ENCODE results near the gene RGS8.

Gene RGS8

GRCh38 chr1:182641561-182641960 is 42.8 kb downstream of the RGS8 start:
- FAIRE-seq (no peak), DNase-seq (ENCODE audit: insufficient read length, low spot score) (no peak)
- TF ChIP-seq, protein P1, sequence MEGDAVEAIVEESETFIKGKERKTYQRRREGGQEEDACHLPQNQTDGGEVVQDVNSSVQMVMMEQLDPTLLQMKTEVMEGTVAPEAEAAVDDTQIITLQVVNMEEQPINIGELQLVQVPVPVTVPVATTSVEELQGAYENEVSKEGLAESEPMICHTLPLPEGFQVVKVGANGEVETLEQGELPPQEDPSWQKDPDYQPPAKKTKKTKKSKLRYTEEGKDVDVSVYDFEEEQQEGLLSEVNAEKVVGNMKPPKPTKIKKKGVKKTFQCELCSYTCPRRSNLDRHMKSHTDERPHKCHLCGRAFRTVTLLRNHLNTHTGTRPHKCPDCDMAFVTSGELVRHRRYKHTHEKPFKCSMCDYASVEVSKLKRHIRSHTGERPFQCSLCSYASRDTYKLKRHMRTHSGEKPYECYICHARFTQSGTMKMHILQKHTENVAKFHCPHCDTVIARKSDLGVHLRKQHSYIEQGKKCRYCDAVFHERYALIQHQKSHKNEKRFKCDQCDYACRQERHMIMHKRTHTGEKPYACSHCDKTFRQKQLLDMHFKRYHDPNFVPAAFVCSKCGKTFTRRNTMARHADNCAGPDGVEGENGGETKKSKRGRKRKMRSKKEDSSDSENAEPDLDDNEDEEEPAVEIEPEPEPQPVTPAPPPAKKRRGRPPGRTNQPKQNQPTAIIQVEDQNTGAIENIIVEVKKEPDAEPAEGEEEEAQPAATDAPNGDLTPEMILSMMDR (IDR thresholded peaks at IDR 0.05; ENCODE audit: insufficient read depth, missing control alignments), result no peak

DNA sequence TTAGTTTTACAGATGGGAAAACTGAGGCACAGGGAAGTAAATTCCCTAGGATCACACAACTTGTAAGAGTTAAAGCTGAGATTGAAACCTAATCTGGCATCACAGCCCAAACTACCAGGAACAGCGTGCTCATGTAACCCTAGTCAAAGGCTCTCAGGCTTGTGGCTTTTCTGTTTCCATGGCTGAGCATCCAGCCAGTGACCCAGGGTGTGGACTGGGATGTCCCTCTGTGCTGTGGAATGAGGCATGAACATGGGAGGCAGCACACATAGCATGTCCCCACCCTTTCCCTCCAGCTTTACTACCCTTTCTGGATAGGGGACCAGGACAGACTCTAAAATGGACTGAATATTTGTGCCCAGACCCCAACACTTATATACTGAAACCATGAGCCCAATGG is 45.1 kb downstream of the RGS8 start:
- TF ChIP-seq, protein P1 (IDR thresholded peaks at IDR 0.05; ENCODE audit: insufficient read depth, missing control alignments), result no peak
- no peak for FAIRE-seq

GRCh38 chr1:182637769-182638168 is 46.6 kb downstream of the RGS8 start:
- FAIRE-seq, result peak; percentile 77
- DNase-seq (ENCODE audit: insufficient read length, low spot score), result no peak
- TF ChIP-seq, protein P1 (IDR thresholded peaks at IDR 0.05; ENCODE audit: insufficient read depth, missing control alignments), result no peak

More for the DNA sequence above, 45.1 kb downstream of the RGS8 start:
- DNase-seq (ENCODE audit: insufficient read length, low spot score), result no peak

DNA sequence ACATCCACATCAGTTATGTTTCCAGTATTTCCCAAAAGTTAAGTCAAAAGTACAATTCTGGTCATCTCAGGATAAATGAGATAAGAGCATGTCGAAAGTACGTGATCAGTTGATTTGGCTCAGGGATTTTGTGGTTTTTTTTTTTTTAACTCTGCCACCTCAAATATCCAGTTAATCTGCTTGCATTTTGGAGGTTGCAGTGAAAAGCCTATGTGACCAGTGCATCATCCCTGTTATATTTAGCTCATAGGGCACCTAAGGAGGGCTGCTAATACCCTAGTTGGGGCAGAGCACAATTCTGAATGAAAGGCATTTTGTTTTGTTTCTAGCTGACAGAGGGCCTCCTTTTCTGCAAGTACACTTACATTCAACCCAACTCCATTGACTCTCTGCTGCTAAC is 48.5 kb downstream of the RGS8 start:
- DNase-seq (ENCODE audit: insufficient read length, low spot score) (no peak), FAIRE-seq (peak; percentile 25)
- TF ChIP-seq, protein P1 (IDR thresholded peaks at IDR 0.05; ENCODE audit: insufficient read depth, missing control alignments), result no peak
